DMS53 treated with DMSO at 0.1 percent for 48 hours (cell line): ENCODE data around the gene PHLDB2.
"Not testable (repeated sequence)": the region's sequence is repeated elsewhere in the genome, so short reads cannot be mapped to it uniquely, and the experiment has no call there.

Source experiments
- DNase-seq: peaks from one replicate; lab custom pipeline; 2025; ENCODE audit not compliant: unreplicated experiment; lab: John Stamatoyannopoulos, UW

The PHLDB2 gene

DNA sequence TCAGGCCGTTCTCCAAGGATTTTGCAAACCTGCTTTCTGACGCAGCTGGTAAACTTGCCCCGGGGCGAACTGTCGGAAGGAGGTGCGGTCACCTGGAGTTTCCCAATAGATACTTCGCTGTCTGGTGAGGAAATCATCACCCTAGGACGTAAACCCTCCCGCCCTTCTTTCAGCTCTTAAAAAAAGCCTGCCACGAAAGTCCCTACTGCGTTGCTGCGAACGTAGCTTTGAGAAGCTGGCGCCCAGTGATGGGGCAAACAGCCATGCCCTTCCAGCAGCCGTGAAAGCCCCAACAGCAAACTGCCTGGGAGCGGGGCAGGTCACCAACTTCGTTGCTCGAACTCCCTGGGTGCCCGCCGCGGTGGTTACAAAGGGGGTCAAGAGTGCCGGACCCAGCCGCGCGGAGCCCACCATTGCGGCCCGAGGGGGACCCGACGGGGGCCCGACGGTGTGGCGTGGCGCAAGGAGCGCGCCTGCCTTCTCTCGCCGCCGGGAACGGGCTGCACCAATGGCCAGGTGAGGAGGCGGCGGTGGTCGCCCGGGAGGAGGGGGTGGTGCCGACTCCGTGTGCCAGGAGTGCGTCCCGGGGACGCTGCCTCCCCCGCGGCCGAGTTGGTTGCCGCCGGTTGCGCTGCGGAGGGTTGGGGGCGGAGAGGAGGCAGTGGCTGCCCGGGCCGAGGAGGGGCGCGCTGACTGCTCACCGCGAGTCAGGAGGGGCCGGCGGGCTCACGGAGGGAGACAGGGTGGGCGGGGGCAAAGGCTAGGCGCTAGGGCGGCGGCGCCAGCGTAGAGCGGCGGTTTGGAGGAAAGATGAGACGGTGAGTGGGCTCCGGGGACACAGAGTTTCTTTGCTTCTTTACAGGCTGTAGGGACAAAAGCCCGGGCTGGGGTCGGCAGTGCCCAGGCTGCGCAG, at the start of gene PHLDB2:
Gene PHLDB2, plus strand, starts transcription at position 205 of the 913 bp plus-strand sequence. CDS start 24,813 bp downstream, outside the sequence.
- no peak for DNase-seq

GRCh38 chr3:111810909-111811308, 48.2 kb upstream of the PHLDB2 start:
- DNase-seq: no peak

- DNase-seq: no peak
Measured at GRCh38 chr3:111811811-111812210, 47.3 kb upstream of the PHLDB2 start.

GRCh38 chr3:111812701-111813100, 46.4 kb upstream of the PHLDB2 start:
- DNase-seq: no peak

DNA sequence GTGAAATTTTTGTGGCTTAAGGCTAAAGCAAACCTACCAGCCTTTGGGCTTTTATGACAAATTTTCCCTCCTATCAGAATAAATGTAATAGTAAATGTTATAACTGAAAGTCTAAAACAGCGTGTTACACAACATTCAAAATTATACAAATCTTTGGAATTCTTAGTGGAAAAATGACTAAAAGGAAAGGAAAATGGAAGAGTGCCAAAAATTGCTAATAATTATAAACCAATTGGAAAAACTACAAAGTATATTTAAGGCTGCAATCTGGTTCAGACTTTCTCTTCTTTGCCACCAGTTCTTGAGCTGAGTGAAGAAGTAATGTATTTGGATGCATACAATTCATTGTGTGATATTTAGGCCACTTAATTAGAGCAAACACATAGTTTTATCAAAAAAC, 45.6 kb upstream of the PHLDB2 start:
- no peak for DNase-seq

GRCh38 chr3:111813979-111814378, 45.1 kb upstream of the PHLDB2 start:
- no peak for DNase-seq

- not testable (repeated sequence) for DNase-seq
Measured at GRCh38 chr3:111816771-111817170, 42.3 kb upstream of the PHLDB2 start.

- no peak for DNase-seq
Measured at GRCh38 chr3:111819927-111820326, 39.1 kb upstream of the PHLDB2 start.

- no peak for DNase-seq
Measured at GRCh38 chr3:111820651-111821050, 38.4 kb upstream of the PHLDB2 start.

GRCh38 chr3:111821891-111822290, 37.2 kb upstream of the PHLDB2 start:
- DNase-seq: no peak

GRCh38 chr3:111822804-111823203, 36.3 kb upstream of the PHLDB2 start:
- no peak for DNase-seq

- no peak for DNase-seq
Measured at GRCh38 chr3:111823341-111823855, 35.7 kb upstream of the PHLDB2 start.

GRCh38 chr3:111824351-111824750, 34.7 kb upstream of the PHLDB2 start:
- no peak for DNase-seq

DNA sequence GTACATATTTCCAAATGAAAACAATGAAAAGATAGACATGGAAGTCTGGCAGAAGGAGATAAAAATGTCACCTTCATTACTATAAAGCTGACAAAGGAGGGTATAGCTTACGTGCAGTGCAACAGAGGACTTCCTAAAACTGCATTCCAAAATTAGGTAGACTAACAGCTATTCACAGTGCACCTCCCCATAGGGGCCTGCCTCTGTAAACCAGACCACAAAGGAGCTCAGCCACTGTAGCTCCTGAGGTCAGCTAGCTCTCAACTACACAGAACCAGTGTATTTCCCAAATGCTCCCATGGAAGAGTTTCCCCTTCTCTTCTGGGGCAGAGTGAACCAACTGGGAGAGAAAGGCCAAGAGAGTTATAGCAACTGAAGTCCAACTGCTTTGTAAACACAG, 31.2 kb upstream of the PHLDB2 start:
- DNase-seq: no peak

DNA sequence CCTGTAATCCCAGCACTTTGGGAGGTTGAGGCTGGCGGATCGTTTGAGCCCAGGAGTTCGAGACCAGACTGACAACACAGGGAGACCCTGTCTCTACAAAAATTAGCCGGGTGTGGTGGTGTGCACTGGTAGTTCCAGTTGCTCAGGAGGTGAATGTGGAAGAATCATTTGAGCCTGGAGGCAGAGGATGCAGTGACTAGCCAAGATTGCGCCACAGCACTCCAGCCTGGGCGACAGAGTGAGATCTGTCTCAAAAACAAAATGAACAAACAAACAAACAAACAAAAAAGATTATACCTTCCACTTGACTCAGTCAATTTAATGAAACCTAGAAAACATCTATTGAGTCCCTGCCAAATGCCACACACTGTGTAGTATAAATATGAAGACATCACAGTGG, 30.5 kb upstream of the PHLDB2 start:
- no peak for DNase-seq

DNA sequence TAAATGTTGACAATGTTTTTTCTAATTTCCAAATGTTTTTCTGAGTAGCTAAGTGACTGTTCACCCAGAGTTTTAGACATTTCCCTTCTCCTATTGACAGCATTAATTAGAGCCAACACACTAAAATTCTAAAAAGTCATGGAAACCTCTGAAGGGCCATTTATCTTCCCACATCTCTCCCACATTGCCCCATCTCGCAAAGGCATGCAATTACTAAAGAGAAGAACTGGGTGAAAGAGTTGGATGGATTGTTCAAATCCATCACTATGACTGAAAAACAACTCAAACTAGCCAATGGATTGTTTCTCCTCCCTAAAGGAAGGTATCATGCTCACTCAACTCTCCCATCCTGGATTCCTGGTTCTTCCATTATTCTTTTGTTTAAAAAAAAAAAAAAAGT, 30.0 kb upstream of the PHLDB2 start:
- DNase-seq: no peak

DNA sequence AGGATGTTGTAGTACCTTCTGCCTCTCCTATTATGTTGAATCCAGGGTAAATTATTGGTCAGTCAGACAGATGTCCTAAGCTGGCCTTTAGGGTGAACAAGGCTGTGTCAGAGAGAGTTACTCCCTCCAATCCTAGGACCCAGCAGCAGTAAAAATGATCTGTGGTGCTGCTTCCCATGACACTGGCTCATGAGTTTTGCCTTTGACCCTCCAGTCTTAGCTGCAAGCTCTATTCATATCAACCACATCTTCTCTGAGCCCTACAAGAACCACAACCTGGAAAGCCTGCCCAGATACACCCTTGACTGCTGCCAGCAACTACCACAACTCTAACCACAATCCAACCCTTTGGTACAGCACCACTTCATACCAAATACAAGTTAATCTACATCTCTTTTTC, 27.2 kb upstream of the PHLDB2 start:
- no peak for DNase-seq

DNA sequence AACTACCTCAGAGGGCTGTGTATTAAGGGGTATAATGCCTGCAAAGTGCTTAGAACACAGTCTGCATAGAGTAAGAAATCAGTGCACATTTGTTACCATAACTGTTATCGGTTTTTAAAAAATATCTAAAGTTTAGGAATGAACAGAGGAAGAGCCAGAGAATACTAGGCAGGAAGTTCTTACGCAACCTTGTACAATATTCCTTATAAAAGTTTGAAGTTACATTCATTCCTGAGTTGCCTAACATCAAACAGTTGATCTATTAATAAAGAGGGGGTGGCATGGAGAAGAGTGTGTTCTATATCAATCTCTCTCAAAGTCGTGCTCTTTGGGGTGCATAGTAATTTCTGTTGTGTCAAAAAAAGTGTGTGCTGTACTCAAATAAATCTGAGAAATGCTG, 22.0 kb upstream of the PHLDB2 start:
- DNase-seq: no peak

DNA sequence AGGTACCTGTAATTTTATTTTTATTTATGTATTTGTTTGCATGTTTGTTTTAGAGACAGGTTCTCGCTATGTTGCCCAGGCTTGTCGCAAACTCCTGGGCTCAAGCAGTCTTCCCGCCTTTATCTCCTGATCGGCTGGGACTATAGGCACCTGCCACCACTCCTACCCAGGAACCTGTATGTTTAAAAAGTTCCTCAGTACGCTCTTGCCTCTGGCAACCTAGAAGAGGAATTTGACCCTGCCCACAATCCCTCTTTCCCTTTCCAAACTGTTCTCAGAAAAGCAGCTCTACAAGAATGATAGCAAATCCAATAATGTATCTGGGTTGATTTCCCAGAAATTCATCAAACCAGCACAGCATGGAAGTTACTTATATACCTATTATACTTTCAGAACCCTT, 20.9 kb upstream of the PHLDB2 start:
- DNase-seq: no peak

GRCh38 chr3:111846039-111846438, 13.0 kb upstream of the PHLDB2 start:
- DNase-seq: no peak

DNA sequence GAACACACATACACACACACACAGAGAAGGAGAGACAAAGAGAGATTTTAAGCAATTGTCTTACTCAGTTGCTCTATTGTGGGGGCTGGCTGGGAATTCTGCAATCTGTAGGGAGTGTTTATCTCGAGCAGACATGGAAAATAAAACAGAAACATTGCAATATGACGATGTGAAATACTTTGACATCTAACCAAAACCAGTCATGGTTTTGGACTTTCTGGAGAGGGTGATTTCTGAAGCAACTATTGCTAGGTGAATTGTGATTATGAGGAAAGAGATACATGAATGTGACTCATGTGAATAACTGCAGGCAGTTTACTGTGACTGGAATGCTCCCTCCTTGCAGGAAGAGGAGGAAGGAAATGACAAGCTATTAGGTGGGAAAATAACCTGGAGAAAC, 12.3 kb upstream of the PHLDB2 start:
- no peak for DNase-seq

GRCh38 chr3:111848283-111848682, 10.8 kb upstream of the PHLDB2 start:
- DNase-seq: no peak

GRCh38 chr3:111848778-111849177, 10.3 kb upstream of the PHLDB2 start:
- no peak for DNase-seq
